Activated T-cell treated with anti-CD3 and anti-CD28 coated beads, Interleukin-2, amount 50 U/mL, for 72 hours (primary cell): ENCODE measurements around the gene NOBOX. TPM values are rescaled to one million over a fixed set of nuclear protein-coding genes. Genes with fewer than 3 reads are reported as not detected.

Source experiments
- total RNA-seq, 2 donors: library from RNA; stranded (reverse); gene quantifications; one replicate each; pipeline ENCODE4 v1.2.3, GENCODE V29; 2022

Gene NOBOX
- total RNA-seq, 2 donors from 2014 or later, result not detected

Other genes with a start within 250 kb of the NOBOX start
- 1 to 10 TPM; 1.5 to 4.2 TPM for gene CTAGE4, start 220.2 kb downstream of the NOBOX start, total RNA-seq
- gene ARHGEF35, start 207.9 kb downstream of the NOBOX start, total RNA-seq, result 1 to 10 TPM; 3.8 to 7.4 TPM
- not detected for gene OR2A42, start 164.1 kb downstream of the NOBOX start, total RNA-seq
- gene OR2A7, start 138.9 kb downstream of the NOBOX start, total RNA-seq, result 1 to 10 TPM; 2.0 to 5.4 TPM
- gene CTAGE8, start 134.4 kb downstream of the NOBOX start, total RNA-seq, result 1 to 10 TPM in 1 of 2 donors, not detected in 1; 1.5 TPM
- gene OR2A1, start 91.3 kb downstream of the NOBOX start, total RNA-seq, result not detected
- 10 to 100 TPM; 13.4 to 16.8 TPM for gene ARHGEF5, start 48.3 kb downstream of the NOBOX start, total RNA-seq